Gastrocnemius medialis (tissue), 4 donors: ENCODE measurements around the gene CIBAR2.

Experiments
- CTCF ChIP-seq, 5 experiments: fragments of 450-650 bp in 3 of 5; fragments of 200-600 bp in 2 of 5; sonication (generic) in 2 of 5; IDR thresholded peaks in 4 of 5; conservative IDR thresholded peaks in 1 of 5; 1 replicate in 4 of 5; 2 replicates in 1 of 5; pipeline ENCODE4 v1.5.1; 2016 to 2019; ENCODE audit warnings: antibody characterized with exemption in 5 of 5, mild to moderate bottlenecking in 3 of 5, moderate library complexity in 3 of 5
- POLR2A ChIP-seq, 2 donors: fragments of 450-650 bp; IDR thresholded peaks; one replicate each; pipeline ENCODE4 v1.6.1; 2017; ENCODE audit warnings: antibody characterized with exemption in 2 of 2, mild to moderate bottlenecking in 2 of 2, moderate library complexity in 2 of 2

GRCh38 chr16:85146922-85147651 is 34.8 kb upstream of the CIBAR2 start:
- no peak for TF ChIP-seq CTCF (IDR thresholded peaks at IDR 0.05 in 4 of 5, conservative IDR thresholded peaks at IDR 0.05 in 1 of 5)
- TF ChIP-seq POLR2A (IDR thresholded peaks at IDR 0.05) = no peak
